K562 (cell line): Measurements from ENCODE around the gene PKD1. TPM values are rescaled to one million over a fixed set of nuclear protein-coding genes. Genes with fewer than 3 reads are reported as not detected.

Experiments used
- ATAC-seq: fragments of 200-7000 bp; cut with Tn5 transposase; 3 replicates; pipeline ENCODE4 v1.9.1; 2020; ENCODE audit warnings: moderate library complexity
- BruUV-seq: library from RNA; stranded (reverse); fragments of 400-500 nt; replicated peaks from 2 replicates; lab custom pipeline; 2021; lab: Mats Ljungman, UMichigan
- CTCF ChIA-PET: fragments of 300-600 bp; formaldehyde crosslinking; extraction: SDS; loops from one replicate; lab custom pipeline; 2021; ENCODE audit warnings: low intra/inter-chr PET ratio; lab: Yijun Ruan, JAX
- POLR2A ChIA-PET: fragments of 300-600, 350-650 bp; sonication (Branson Sonifier 250); formaldehyde crosslinking; extraction: SDS; loops from one replicate; lab custom pipeline; 2021; ENCODE audit warnings: antibody characterized with exemption, inconsistent platforms; lab: Yijun Ruan, JAX
- DNase-seq, 4 experiments: peaks; one replicate each; pipeline versions ENCODE4 v3.0.0 to v3.0.0-alpha.2; 2011 to 2018; ENCODE audit warnings: low spot score in 3 of 4, mixed read lengths in 3 of 4; ENCODE audit errors: extremely low read depth in 1 of 4
- FAIRE-seq: peaks from 2 replicates; lab custom pipeline; 2011; peaks lifted over from hg19 to GRCh38; lab: Jason Lieb, UNC
- H2AFZ ChIP-seq: 2 replicates; pipeline ENCODE4 v1.6.0; 2011; ENCODE audit warnings: low read depth, low read length, control low read depth, inconsistent platforms
- H3K27ac ChIP-seq: fragments of 200-600 bp; 3 replicates; pipeline ENCODE4 v1.8.0; 2011; ENCODE audit warnings: low read depth, mild to moderate bottlenecking, control low read depth, inconsistent platforms, low read length, moderate library complexity, mixed read lengths; ENCODE audit errors: extremely low read depth
- H3K27me3 ChIP-seq, 2 experiments: fragments of 300-600 bp in 1 of 2; 2 replicates in 1 of 2; 3 replicates in 1 of 2; pipeline versions ENCODE4 v1.6.0 to v1.8.0; 2011; ENCODE audit warnings: inconsistent platforms in 2 of 2, low read length in 2 of 2, mild to moderate bottlenecking in 1 of 2, mixed read lengths in 1 of 2, moderate library complexity in 1 of 2; ENCODE audit not compliant: control insufficient read depth in 2 of 2, insufficient read depth in 2 of 2
- H3K36me3 ChIP-seq: fragments of 300-600 bp; 3 replicates; pipeline ENCODE4 v1.8.0; 2011; ENCODE audit warnings: mild to moderate bottlenecking, low read length, inconsistent platforms; ENCODE audit not compliant: control insufficient read depth, insufficient read depth
- H3K4me1 ChIP-seq, 2 experiments: fragments of 200-600 bp in 1 of 2; replicated peaks in 1 of 2; 2 replicates in 1 of 2; 3 replicates in 1 of 2; pipeline versions ENCODE4 v1.5.1 to v1.8.0; 2011; ENCODE audit warnings: inconsistent platforms in 2 of 2, low read length in 2 of 2, mild to moderate bottlenecking in 1 of 2, mixed read lengths in 1 of 2, moderate library complexity in 1 of 2; ENCODE audit not compliant: control insufficient read depth in 2 of 2, insufficient read depth in 2 of 2
- H3K4me2 ChIP-seq: 2 replicates; pipeline ENCODE4 v1.6.1; 2011; ENCODE audit warnings: low read length, control low read depth, inconsistent platforms, mixed read lengths; ENCODE audit not compliant: insufficient read depth
- H3K4me3 ChIP-seq: fragments of 200-600 bp; sonication (generic), shearing (Covaris generic); 2 replicates; pipeline ENCODE4 v1.5.1; 2016; ENCODE audit warnings: control low read depth, inconsistent platforms
- H3K79me2 ChIP-seq: fragments of 200-600 bp; 3 replicates; pipeline ENCODE4 v1.8.0; 2011; ENCODE audit warnings: low read length, inconsistent platforms; ENCODE audit not compliant: control insufficient read depth, insufficient read depth
- H3K9ac ChIP-seq, 2 experiments: 2 replicates each; pipeline versions ENCODE4 v1.6.0 to v1.6.1; 2011; ENCODE audit warnings: low read depth in 2 of 2, low read length in 2 of 2, control low read depth in 1 of 2, inconsistent platforms in 1 of 2, mild to moderate bottlenecking in 1 of 2, mixed read lengths in 1 of 2; ENCODE audit not compliant: insufficient read depth in 1 of 2
- H3K9me1 ChIP-seq: one replicate; pipeline ENCODE4 v1.6.0; 2011; ENCODE audit warnings: inconsistent platforms, mild to moderate bottlenecking, low read length, moderate library complexity; ENCODE audit not compliant: control insufficient read depth, insufficient read depth
- H3K9me3 ChIP-seq: replicated peaks from 2 replicates; pipeline ENCODE4 v1.5.1; 2011; ENCODE audit warnings: low read depth, low read length, inconsistent platforms; ENCODE audit not compliant: control insufficient read depth, insufficient read depth
- H4K20me1 ChIP-seq: replicated peaks from 2 replicates; pipeline ENCODE4 v1.6.1; 2011; ENCODE audit warnings: low read length, inconsistent platforms, mixed read lengths; ENCODE audit not compliant: control insufficient read depth, insufficient read depth
- ERF ChIP-seq: fragments of 450-650 bp; formaldehyde crosslinking; IDR thresholded peaks from 2 replicates; pipeline ENCODE4 v1.4.0; 2020; ENCODE audit warnings: mild to moderate bottlenecking, mixed read lengths
- GABPB2 ChIP-seq: fragments of 250-450 bp; sonication (Bioruptor Pico); conservative IDR thresholded peaks from 2 replicates; pipeline ENCODE4 v1.5.1; 2021; ENCODE audit warnings: mild to moderate bottlenecking
- KAT2B ChIP-seq: IDR thresholded peaks from one replicate; pipeline ENCODE4 v1.6.1; 2012; ENCODE audit warnings: low read depth, mild to moderate bottlenecking, control low read depth, inconsistent platforms, low read length, moderate library complexity
- NRF1 ChIP-seq, 2 experiments: fragments of 450-650 bp; IDR thresholded peaks in 1 of 2; conservative IDR thresholded peaks in 1 of 2; 2 replicates each; pipeline ENCODE4 v1.6.1; 2014; ENCODE audit warnings: mild to moderate bottlenecking in 2 of 2
- PPARD ChIP-seq: fragments of 250-450 bp; sonication (Bioruptor Pico); IDR thresholded peaks from 2 replicates; pipeline ENCODE4 v1.8.0; 2022; ENCODE audit warnings: inconsistent platforms, mild to moderate bottlenecking, moderate library complexity
- SMARCA4 ChIP-seq: fragments of 450-650 bp; IDR thresholded peaks from 2 replicates; pipeline ENCODE4 v1.6.1; 2016
- TBL1XR1 ChIP-seq, 2 experiments: IDR thresholded peaks; 2 replicates each; pipeline ENCODE4 v1.6.1; 2012; ENCODE audit warnings: improper control_type of control experiment in 2 of 2, low read length in 2 of 2, mild to moderate bottlenecking in 1 of 2
- ZEB2 ChIP-seq: fragments of 450-650 bp; IDR thresholded peaks from 2 replicates; pipeline ENCODE4 v1.6.1; 2016
- ZNF354B ChIP-seq: fragments of 250-450 bp; sonication (Bioruptor Pico); IDR thresholded peaks from 2 replicates; pipeline ENCODE4 v1.4.0; 2020
- whole genome bisulfite sequencing: fragments of 100-300 bp; shearing (Covaris generic); methylation state at CpG from one replicate; pipeline ENCODE4 v1.1.6; 2016; ENCODE audit warnings: low coverage, mixed read lengths; ENCODE audit not compliant: insufficient coverage; ENCODE audit errors: missing lambda C conversion rate; 5-methylcytosine and 5-hydroxymethylcytosine counted together
- in situ Hi-C: fragments of 300-500 bp; cut with MboI; formaldehyde crosslinking; loops from 4 replicates; pipeline ENCODE4 v1.15.0; 2018; ENCODE audit warnings: inconsistent platforms, mixed read lengths
- intact Hi-C: fragments of 100-400 bp; cut with micrococcal nuclease; formaldehyde crosslinking; loops from 2 replicates; pipeline ENCODE4 v1.14.2; 2022
- polyA plus RNA-seq, 8 experiments: library from polyadenylated mRNA; depleted of rRNA in 4 of 8; stranded (reverse) in 5 of 8; unstranded in 3 of 8; fragments of >200 nt; fragmentation: Nextera tagmentation in 2 of 8; fragmentation: Illumina TruSeq in 1 of 8; extraction: Ambion mirVana in 2 of 8; extraction: Trizol in 1 of 8; gene quantifications; 2 replicates each; pipeline versions ENCODE4 v1.2.1 to v1.2.3, GENCODE V29; 2011 to 2014; ENCODE audit warnings: inconsistent platforms in 1 of 8, missing spikeins in 1 of 8
- total RNA-seq, 7 experiments: library from RNA; depleted of rRNA in 6 of 7; stranded (reverse); fragments of >200 nt in 6 of 7; fragmentation: Illumina TruSeq in 2 of 7; extraction: Trizol in 2 of 7; gene quantifications; 2 replicates each; pipeline versions ENCODE4 v1.2.1 to v1.2.3, GENCODE V29; 2011 to 2021; ENCODE audit warnings: low replicate concordance in 1 of 7
- TF ChIP-seq, protein P1 (sequence below): fragments of 200-800 bp; sonication (Bioruptor generic); IDR thresholded peaks from 2 replicates; pipeline ENCODE4 v1.6.1; 2017; ENCODE audit warnings: missing genetic modification characterization, missing compliant biosample characterization
- TF ChIP-seq, protein P2 (sequence below): fragments of 200-400 bp; formaldehyde crosslinking; IDR thresholded peaks from 2 replicates; pipeline ENCODE4 v1.6.1; 2017; ENCODE audit warnings: mild to moderate bottlenecking, low read depth, low read length, moderate library complexity

PKD1 gene
- total and polyA plus RNA-seq, 9 of the 15 experiments (the other 6 are each of a cell fraction or from before 2014, with no cell fraction given) = 0.23 to 93.5 (median 12.6) TPM

GRCh38 chr16:2180962-2181923 is 45.5 kb upstream of the PKD1 start:
- DNase-seq (peak in 3 of 4 experiments; percentile 45 to 68 (median 63)), ATAC-seq (peak; percentile 44)
- POLR2A ChIA-PET = interaction anchor here (0.8 to 1.4 kb wide), 3 partner anchors 13 to 27 kb away, joined by 3 read pairs; partner anchors contain the start of gene TRAF7

More at GRCh38 chr16:2180962-2181923, 45.5 kb upstream of the PKD1 start:
- Histone ChIP-seq H2AFZ (no peak overlapping the region), H3K27ac (no peak overlapping the region), H3K4me1 (peaks cover 2 to 91% of the 10 kb centered on the region in 2 experiments; a peak in 3 of 5 replicates), H3K9ac (peak overlapping the region in 1 of 2 experiments; percentile 83; a peak in 2 of 4 replicates), H3K9me1 (no peaks in the 10 kb centered on the region), H4K20me1 (no peaks in the 10 kb centered on the region; the same call in 1 of the 2 replicates), H3K9me3 (no peaks in the 10 kb centered on the region), H3K36me3 (peaks cover 14% of the 10 kb centered on the region; the same call in 1 of the 3 replicates), H3K79me2 (no peaks in the 10 kb centered on the region), H3K4me2 (no peak overlapping the region), H3K27me3 (no peaks in the 10 kb centered on the region), H3K4me3 (no peak overlapping the region)
- no TSS peak for BruUV-seq
- in situ Hi-C loops (no loop called here), intact Hi-C loops (no loop called here)
- 67% methylated on average over 41 of the region's 46 CpGs for WGBS
- FAIRE-seq = no peak
- TF ChIP-seq GABPB2 (CRISPR knock-in tag) (no peak), SMARCA4 (no peak), NRF1 (conservative IDR thresholded peaks at IDR 0.05 in 1 of 2, IDR thresholded peaks at IDR 0.05 in 1 of 2) (no peak), ERF (no peak), ZEB2 (no peak), KAT2B (no peak), ZNF354B (CRISPR knock-in tag) (no peak), TBL1XR1 (IDR thresholded peaks at IDR 0.05; ENCODE audit: low read length in 2 of 2) (no peak), PPARD (CRISPR knock-in tag) (no peak)
- TF ChIP-seq, protein P1, sequence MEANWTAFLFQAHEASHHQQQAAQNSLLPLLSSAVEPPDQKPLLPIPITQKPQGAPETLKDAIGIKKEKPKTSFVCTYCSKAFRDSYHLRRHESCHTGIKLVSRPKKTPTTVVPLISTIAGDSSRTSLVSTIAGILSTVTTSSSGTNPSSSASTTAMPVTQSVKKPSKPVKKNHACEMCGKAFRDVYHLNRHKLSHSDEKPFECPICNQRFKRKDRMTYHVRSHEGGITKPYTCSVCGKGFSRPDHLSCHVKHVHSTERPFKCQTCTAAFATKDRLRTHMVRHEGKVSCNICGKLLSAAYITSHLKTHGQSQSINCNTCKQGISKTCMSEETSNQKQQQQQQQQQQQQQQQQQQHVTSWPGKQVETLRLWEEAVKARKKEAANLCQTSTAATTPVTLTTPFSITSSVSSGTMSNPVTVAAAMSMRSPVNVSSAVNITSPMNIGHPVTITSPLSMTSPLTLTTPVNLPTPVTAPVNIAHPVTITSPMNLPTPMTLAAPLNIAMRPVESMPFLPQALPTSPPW (CRISPR knock-in tag) = no peak
- TF ChIP-seq, protein P2, sequence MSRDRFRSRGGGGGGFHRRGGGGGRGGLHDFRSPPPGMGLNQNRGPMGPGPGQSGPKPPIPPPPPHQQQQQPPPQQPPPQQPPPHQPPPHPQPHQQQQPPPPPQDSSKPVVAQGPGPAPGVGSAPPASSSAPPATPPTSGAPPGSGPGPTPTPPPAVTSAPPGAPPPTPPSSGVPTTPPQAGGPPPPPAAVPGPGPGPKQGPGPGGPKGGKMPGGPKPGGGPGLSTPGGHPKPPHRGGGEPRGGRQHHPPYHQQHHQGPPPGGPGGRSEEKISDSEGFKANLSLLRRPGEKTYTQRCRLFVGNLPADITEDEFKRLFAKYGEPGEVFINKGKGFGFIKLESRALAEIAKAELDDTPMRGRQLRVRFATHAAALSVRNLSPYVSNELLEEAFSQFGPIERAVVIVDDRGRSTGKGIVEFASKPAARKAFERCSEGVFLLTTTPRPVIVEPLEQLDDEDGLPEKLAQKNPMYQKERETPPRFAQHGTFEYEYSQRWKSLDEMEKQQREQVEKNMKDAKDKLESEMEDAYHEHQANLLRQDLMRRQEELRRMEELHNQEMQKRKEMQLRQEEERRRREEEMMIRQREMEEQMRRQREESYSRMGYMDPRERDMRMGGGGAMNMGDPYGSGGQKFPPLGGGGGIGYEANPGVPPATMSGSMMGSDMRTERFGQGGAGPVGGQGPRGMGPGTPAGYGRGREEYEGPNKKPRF = no peak
- CTCF ChIA-PET = interaction anchor here (0.6 kb wide), 1 partner anchor 197 kb away, joined by 3 read pairs; the partner anchor contains the start of gene GFER
